Measurements from ENCODE around the gene RPLP1.

DNA sequence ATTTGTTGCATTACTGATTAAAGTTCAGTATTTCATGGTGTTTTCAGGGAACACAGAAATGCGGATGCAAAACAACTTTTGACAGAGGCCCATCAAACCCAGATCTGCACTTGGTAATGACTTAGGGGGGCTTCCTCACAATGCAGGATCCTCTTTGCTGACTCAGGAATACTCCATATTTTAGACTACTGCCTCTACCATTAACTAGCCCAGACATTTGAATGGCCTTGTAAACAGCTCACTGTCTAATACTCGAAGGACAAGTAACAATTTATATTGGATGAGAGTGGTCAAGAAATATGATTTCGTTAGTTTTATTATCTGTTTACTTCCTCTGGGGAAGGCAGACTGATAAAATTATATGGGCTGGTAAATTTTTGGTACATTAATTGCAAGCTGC, 47.5 kb upstream of the RPLP1 start:
- TF ChIP-seq, protein P1, sequence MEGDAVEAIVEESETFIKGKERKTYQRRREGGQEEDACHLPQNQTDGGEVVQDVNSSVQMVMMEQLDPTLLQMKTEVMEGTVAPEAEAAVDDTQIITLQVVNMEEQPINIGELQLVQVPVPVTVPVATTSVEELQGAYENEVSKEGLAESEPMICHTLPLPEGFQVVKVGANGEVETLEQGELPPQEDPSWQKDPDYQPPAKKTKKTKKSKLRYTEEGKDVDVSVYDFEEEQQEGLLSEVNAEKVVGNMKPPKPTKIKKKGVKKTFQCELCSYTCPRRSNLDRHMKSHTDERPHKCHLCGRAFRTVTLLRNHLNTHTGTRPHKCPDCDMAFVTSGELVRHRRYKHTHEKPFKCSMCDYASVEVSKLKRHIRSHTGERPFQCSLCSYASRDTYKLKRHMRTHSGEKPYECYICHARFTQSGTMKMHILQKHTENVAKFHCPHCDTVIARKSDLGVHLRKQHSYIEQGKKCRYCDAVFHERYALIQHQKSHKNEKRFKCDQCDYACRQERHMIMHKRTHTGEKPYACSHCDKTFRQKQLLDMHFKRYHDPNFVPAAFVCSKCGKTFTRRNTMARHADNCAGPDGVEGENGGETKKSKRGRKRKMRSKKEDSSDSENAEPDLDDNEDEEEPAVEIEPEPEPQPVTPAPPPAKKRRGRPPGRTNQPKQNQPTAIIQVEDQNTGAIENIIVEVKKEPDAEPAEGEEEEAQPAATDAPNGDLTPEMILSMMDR (IDR thresholded peaks at IDR 0.05; ENCODE audit: low read length): no peak
- no peak for TF ChIP-seq EZH2 (optimal IDR thresholded peaks at IDR 0.05; ENCODE audit: low read depth, low read length)
